ENCODE data around the gene ZFYVE21.

Gene ZFYVE21

DNA sequence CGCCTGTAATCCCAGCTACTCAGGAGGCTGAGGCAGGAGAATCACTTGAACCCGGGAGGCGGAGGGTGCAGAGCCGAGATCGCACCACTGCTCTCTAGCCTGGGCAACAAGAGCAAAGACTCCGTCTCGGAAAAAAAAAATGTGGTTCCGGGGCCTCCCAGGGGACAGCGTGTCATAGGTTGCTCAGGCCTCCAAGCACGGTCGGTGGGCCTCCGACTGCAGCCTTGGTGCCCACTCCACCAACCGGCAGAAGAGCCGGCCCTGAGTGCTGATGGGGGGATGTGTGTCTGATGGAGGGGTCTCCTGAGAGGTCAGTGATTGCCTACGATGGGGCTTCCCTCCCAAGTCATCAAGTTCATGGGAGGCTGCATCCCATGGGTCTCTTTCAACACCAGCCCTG, 15.9 kb downstream of the ZFYVE21 start:
- TF ChIP-seq, protein P1, sequence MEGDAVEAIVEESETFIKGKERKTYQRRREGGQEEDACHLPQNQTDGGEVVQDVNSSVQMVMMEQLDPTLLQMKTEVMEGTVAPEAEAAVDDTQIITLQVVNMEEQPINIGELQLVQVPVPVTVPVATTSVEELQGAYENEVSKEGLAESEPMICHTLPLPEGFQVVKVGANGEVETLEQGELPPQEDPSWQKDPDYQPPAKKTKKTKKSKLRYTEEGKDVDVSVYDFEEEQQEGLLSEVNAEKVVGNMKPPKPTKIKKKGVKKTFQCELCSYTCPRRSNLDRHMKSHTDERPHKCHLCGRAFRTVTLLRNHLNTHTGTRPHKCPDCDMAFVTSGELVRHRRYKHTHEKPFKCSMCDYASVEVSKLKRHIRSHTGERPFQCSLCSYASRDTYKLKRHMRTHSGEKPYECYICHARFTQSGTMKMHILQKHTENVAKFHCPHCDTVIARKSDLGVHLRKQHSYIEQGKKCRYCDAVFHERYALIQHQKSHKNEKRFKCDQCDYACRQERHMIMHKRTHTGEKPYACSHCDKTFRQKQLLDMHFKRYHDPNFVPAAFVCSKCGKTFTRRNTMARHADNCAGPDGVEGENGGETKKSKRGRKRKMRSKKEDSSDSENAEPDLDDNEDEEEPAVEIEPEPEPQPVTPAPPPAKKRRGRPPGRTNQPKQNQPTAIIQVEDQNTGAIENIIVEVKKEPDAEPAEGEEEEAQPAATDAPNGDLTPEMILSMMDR (IDR thresholded peaks at IDR 0.05; ENCODE audit: low read depth, low read length, missing control alignments): no peak
- no peak for DNase-seq (ENCODE audit: low read depth)

GRCh38 chr14:103731916-103732867, 16.6 kb downstream of the ZFYVE21 start:
- TF ChIP-seq, protein P1 (IDR thresholded peaks at IDR 0.05; ENCODE audit: low read depth, low read length, missing control alignments): no peak
- no peak overlapping the region for H3K4me3 ChIP-seq (ENCODE audit: low read depth, low read length)
- no peak for DNase-seq (ENCODE audit: low read depth)

More for the DNA sequence above, 15.9 kb downstream of the ZFYVE21 start:
- H3K4me3 ChIP-seq (ENCODE audit: low read depth, low read length): no peak overlapping the region

GRCh38 chr14:103732868-103733620, 17.4 kb downstream of the ZFYVE21 start:
- DNase-seq (ENCODE audit: low read depth): no peak
- TF ChIP-seq, protein P1 (IDR thresholded peaks at IDR 0.05; ENCODE audit: low read depth, low read length, missing control alignments): no peak

GRCh38 chr14:103733651-103734050, 18.0 kb downstream of the ZFYVE21 start:
- DNase-seq (ENCODE audit: low read depth): no peak
- no peak overlapping the region for H3K4me3 ChIP-seq (ENCODE audit: low read depth, low read length)
- TF ChIP-seq, protein P1 (IDR thresholded peaks at IDR 0.05; ENCODE audit: low read depth, low read length, missing control alignments): no peak

More at GRCh38 chr14:103732868-103733620, 17.4 kb downstream of the ZFYVE21 start:
- no peak overlapping the region for H3K4me3 ChIP-seq (ENCODE audit: low read depth, low read length)

DNA sequence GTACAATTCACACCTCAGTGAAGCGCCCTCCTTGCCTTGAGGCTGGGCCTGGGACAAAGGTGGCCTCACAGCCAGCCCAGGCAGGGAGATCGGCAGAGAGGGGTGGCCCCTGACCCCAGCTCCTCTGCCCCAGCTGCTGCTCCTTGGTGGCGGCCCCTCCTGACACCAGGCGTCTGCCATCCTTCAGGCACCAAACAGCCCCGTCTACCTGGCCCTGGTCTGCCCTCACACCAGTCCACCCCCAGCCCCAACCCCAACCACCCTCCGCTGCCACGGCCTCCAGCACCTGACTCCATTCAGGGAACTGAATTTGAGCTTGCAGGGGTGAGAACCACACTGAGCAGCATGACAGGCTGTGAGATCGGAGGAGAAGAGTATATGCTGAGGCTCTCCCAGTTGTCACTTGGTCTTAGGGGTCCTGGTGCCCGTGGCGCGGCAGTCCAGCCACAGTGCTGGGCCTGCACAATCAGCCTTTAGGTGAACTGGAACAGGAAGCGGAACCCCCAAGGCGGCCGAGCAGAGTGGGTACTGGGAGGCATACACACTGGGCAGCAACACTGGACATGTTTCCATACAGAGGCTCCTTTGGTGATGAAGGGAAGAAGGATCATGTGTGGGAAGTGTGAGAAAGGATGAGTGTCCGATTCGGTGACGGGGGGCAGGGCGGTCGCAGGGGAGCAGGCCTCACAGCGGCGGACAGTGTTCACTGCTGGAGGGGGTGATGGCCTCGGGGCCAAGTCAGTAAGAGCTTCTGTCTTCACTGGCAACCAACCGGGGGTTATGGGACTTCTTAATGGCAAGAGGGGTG, 18.7 kb downstream of the ZFYVE21 start:
- TF ChIP-seq, protein P1 (IDR thresholded peaks at IDR 0.05; ENCODE audit: low read depth, low read length, missing control alignments): no peak
- H3K4me3 ChIP-seq (ENCODE audit: low read depth, low read length): no peak overlapping the region
- no peak for DNase-seq (ENCODE audit: low read depth)

- H3K4me3 ChIP-seq (ENCODE audit: low read depth, low read length): no peak overlapping the region
- DNase-seq (ENCODE audit: low read depth): no peak
- TF ChIP-seq, protein P1 (IDR thresholded peaks at IDR 0.05; ENCODE audit: low read depth, low read length, missing control alignments): no peak
Observed at GRCh38 chr14:103735022-103735421, 19.4 kb downstream of the ZFYVE21 start.

All from GM12864 (cell line).